DND-41 (cell line): ENCODE data around the gene CLDN6.
A peak's percentile ranks its signal among the peaks of the same experiment; 100 is the strongest.
"Not testable (repeated sequence)": the region's sequence is repeated elsewhere in the genome, so short reads cannot be mapped to it uniquely, and the experiment has no call there.

Experiments
- ATAC-seq: fragments of 200-7000 bp; cut with Tn5 transposase; 3 replicates; pipeline ENCODE4 v1.9.1; 2021; ENCODE audit warnings: low read depth; ENCODE audit not compliant: insufficient read depth
- DNase-seq: peaks from one replicate; pipeline ENCODE4 v3.0.0-alpha.2; 2020
- H2AFZ ChIP-seq: 2 replicates; pipeline ENCODE4 v1.6.0; 2012; ENCODE audit warnings: low read depth, low read length
- H3K27ac ChIP-seq: 2 replicates; pipeline ENCODE4 v1.5.1; 2012; ENCODE audit warnings: low read length, inconsistent platforms
- H3K27me3 ChIP-seq: fragments of 200-600 bp; sonication (generic); 2 replicates; pipeline ENCODE4 v1.6.0; 2012; ENCODE audit warnings: low read length, mild to moderate bottlenecking, inconsistent platforms; ENCODE audit not compliant: insufficient read depth, poor library complexity
- H3K36me3 ChIP-seq: 2 replicates; pipeline ENCODE4 v1.5.1; 2012; ENCODE audit warnings: low read length, inconsistent platforms; ENCODE audit not compliant: insufficient read depth
- H3K4me1 ChIP-seq: 2 replicates; pipeline ENCODE4 v1.5.1; 2012; ENCODE audit warnings: mild to moderate bottlenecking, low read length; ENCODE audit not compliant: insufficient read depth
- H3K4me2 ChIP-seq: 2 replicates; pipeline ENCODE4 v1.6.0; 2012; ENCODE audit warnings: mild to moderate bottlenecking, moderate library complexity, low read length, inconsistent platforms; ENCODE audit not compliant: insufficient read depth
- H3K4me3 ChIP-seq, 2 experiments: fragments of 200-600 bp in 1 of 2; shearing (Covaris generic) in 1 of 2; 2 replicates each; pipeline ENCODE4 v1.5.1; 2012 to 2016; ENCODE audit warnings: inconsistent platforms in 2 of 2, low read length in 2 of 2, mild to moderate bottlenecking in 2 of 2, low read depth in 1 of 2, moderate library complexity in 1 of 2
- H3K79me2 ChIP-seq: 2 replicates; pipeline ENCODE4 v1.6.0; 2012; ENCODE audit warnings: low read length, inconsistent platforms; ENCODE audit not compliant: insufficient read depth
- H3K9ac ChIP-seq: 2 replicates; pipeline ENCODE4 v1.6.0; 2012; ENCODE audit warnings: low read depth, mild to moderate bottlenecking, inconsistent platforms, low read length, moderate library complexity
- H3K9me3 ChIP-seq: 2 replicates; pipeline ENCODE4 v1.5.1; 2012; ENCODE audit warnings: low read length, moderate library complexity, mild to moderate bottlenecking, inconsistent platforms; ENCODE audit not compliant: insufficient read depth, severe bottlenecking
- H4K20me1 ChIP-seq: 2 replicates; pipeline ENCODE4 v1.6.0; 2012; ENCODE audit warnings: low read length; ENCODE audit not compliant: insufficient read depth
- EZH2 ChIP-seq: IDR thresholded peaks from 3 replicates; pipeline ENCODE4 v1.6.1; 2012; ENCODE audit warnings: borderline replicate concordance, low read depth, mild to moderate bottlenecking, moderate library complexity, low read length, inconsistent platforms; ENCODE audit not compliant: severe bottlenecking
- TF ChIP-seq, protein P1 (sequence below): IDR thresholded peaks from 2 replicates; pipeline ENCODE4 v1.5.1; 2012; ENCODE audit warnings: borderline replicate concordance, low read length, moderate library complexity, mild to moderate bottlenecking; ENCODE audit not compliant: poor library complexity, severe bottlenecking; ENCODE audit errors: extremely low read depth

CLDN6 gene

DNA sequence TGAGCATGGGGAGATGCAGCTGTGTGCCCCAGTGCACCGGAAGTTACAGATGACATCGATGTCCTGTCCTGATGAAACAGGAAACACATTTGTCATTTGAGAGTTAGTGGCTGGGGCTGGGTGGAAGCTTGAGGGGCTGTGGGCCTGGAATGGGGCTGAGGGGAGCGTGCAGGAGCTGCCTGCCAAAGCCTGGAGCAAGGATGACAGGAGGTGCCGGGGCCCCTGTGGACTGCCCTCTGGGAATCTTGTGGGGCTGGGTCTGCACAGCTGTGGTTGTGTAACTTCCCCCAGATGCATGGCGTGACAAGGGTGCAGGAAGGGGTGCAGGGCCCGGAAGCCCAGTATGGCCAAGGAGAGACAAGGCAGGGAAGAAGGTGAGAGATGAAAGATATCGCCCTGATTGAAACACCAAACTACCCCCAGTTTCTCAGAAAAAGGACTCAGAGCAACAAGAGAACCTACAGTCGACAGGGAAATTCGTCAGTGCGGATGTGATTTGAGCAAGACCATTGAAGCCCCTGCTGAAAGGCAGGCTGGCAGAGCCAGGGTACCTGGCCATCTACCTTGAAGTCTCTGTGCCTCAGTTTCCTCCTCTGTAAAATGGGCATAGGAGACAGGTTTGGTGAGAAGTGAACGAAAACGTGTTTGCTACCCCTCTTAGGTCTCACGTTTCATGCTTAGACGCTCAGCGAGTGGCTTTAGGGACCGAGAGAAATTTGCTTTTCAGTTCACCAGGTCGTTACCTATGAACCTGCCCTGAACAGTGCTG, 37.2 kb upstream of the CLDN6 start:
- no peak overlapping the region for H3K4me2 ChIP-seq
- TF ChIP-seq, protein P1, sequence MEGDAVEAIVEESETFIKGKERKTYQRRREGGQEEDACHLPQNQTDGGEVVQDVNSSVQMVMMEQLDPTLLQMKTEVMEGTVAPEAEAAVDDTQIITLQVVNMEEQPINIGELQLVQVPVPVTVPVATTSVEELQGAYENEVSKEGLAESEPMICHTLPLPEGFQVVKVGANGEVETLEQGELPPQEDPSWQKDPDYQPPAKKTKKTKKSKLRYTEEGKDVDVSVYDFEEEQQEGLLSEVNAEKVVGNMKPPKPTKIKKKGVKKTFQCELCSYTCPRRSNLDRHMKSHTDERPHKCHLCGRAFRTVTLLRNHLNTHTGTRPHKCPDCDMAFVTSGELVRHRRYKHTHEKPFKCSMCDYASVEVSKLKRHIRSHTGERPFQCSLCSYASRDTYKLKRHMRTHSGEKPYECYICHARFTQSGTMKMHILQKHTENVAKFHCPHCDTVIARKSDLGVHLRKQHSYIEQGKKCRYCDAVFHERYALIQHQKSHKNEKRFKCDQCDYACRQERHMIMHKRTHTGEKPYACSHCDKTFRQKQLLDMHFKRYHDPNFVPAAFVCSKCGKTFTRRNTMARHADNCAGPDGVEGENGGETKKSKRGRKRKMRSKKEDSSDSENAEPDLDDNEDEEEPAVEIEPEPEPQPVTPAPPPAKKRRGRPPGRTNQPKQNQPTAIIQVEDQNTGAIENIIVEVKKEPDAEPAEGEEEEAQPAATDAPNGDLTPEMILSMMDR, result no peak
- no peak for TF ChIP-seq EZH2
- no peak for DNase-seq

DNA sequence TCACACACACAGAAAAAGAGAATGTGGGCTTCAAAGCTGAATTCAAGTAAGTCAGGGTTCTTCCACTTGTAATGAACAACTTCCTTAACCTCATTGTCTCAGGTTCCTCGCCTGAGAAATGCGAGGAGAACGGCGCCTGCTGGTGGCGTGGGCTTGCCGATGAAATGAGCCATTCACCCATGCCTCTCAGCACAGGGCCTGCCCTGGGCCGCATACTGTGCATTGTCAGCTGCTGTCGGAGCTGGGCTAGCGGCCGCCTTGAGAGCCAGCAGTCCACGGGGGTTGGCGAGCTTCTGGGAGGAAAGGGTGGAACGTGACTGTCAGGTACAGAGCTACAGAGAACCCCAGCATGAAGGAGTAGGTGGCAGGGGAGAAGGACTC, 35.3 kb upstream of the CLDN6 start:
- DNase-seq, ATAC-seq, H2AFZ ChIP-seq, H3K4me3 ChIP-seq, H3K9me3 ChIP-seq, H3K4me2 ChIP-seq, H3K27me3 ChIP-seq: not testable (repeated sequence)
- H3K36me3 ChIP-seq, result peaks cover 35% of the 10 kb centered on the region
- peak overlapping the region; percentile 18; the same call in 1 of the 2 replicates for H3K9ac ChIP-seq
- peaks cover 15% of the 10 kb centered on the region for H3K79me2 ChIP-seq
- peaks cover 24% of the 10 kb centered on the region for H3K4me1 ChIP-seq
- peak overlapping the region; percentile 72 for H3K27ac ChIP-seq
- peaks cover 15% of the 10 kb centered on the region; the same call in 1 of the 2 replicates for H4K20me1 ChIP-seq
- TF ChIP-seq, protein P1, result peak; percentile 18

More for the DNA sequence above, 37.2 kb upstream of the CLDN6 start:
- H2AFZ ChIP-seq, result no peak overlapping the region
- no peaks in the 10 kb centered on the region for H3K9me3 ChIP-seq
- H3K4me3 ChIP-seq, result no peak overlapping the region
- H3K27me3 ChIP-seq, result no peaks in the 10 kb centered on the region
- H3K4me1 ChIP-seq, result peaks cover 36% of the 10 kb centered on the region
- H3K27ac ChIP-seq, result no peak overlapping the region
- peaks cover 15% of the 10 kb centered on the region; the same call in 1 of the 2 replicates for H4K20me1 ChIP-seq
- H3K9ac ChIP-seq, result no peak overlapping the region
- ATAC-seq, result no peak
- H3K36me3 ChIP-seq, result peaks cover 37% of the 10 kb centered on the region
- H3K79me2 ChIP-seq, result peaks cover 23% of the 10 kb centered on the region

DNA sequence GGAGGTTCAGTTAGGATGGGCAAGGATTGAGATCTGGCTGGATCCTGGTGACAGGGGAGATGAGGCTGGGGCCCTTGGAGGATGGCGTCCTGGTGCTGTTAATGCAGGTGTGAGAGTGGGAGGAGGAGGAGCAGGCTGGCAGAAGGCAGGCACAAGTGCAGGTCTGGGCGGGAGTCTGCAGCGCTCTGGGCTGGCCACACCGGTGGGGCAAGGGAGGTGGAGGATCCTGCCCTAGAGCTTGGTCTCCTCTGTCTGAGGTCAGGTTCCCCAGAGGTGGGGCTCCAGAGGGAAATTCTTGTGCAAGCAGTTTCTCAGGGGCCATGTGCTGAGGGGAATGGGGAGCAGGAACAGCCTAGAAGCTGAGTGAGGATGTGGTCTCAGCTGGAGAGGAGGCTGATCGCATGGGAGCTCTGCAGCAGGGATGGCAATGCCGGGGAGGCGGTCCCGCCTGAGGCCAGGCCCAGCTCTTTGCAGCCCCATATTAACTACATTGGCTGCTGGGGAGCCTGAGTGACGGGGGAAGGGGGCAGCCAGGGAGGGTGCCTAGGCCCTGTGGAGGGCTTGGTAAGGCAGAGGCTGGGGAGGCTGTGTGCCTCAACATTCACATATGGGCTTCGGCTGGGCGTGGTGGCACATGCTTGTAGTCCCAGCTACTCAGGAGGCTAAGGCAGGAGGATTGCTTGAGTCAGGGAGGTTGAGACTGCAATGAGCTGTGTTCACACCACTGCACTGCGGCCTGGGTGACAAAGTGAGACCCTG, 34.8 kb upstream of the CLDN6 start:
- Histone ChIP-seq H3K27ac (peak overlapping the region; percentile 72), H3K4me1 (peaks cover 19% of the 10 kb centered on the region), H4K20me1 (peaks cover 14% of the 10 kb centered on the region; the same call in 1 of the 2 replicates), H3K36me3 (peaks cover 32% of the 10 kb centered on the region), H3K9ac (peak overlapping the region; percentile 18; the same call in 1 of the 2 replicates)
- peak; percentile 89 for ATAC-seq
- peak; percentile 76 for DNase-seq
- H3K4me2 ChIP-seq, H3K4me3 ChIP-seq, H3K79me2 ChIP-seq, H2AFZ ChIP-seq, H3K9me3 ChIP-seq, H3K27me3 ChIP-seq: not testable (repeated sequence)

DNA sequence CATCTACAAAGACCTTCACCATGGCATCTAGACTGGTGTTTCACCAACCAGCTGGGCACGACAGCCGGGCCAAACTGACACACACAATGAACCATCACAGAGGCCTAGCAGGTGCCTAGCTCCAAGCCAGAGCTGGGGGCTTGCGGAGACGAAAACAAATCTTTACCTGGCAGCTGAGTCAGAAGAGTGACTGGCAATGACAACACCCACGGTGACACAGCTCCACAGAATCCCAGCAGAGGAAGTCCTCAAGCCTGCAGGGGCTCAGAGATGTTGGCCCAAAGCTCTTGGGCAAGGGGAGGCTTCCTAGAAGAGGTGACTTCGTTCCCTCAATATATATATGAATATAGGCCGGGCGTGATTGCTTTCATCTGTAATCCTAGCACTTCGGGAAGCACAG, 33.5 kb upstream of the CLDN6 start:
- no peak overlapping the region for H3K4me2 ChIP-seq
- ATAC-seq (no peak), DNase-seq (no peak)
- peaks cover 4% of the 10 kb centered on the region; the same call in 1 of the 2 replicates for H4K20me1 ChIP-seq
- no peaks in the 10 kb centered on the region for H3K27me3 ChIP-seq
- H3K9me3 ChIP-seq, result no peaks in the 10 kb centered on the region
- no peaks in the 10 kb centered on the region for H3K79me2 ChIP-seq
- no peak overlapping the region for H2AFZ ChIP-seq
- H3K4me3 ChIP-seq, result no peak overlapping the region
- H3K36me3 ChIP-seq, result peaks cover 20% of the 10 kb centered on the region
- TF ChIP-seq, protein P1, result no peak
- no peak for TF ChIP-seq EZH2
- H3K27ac ChIP-seq, result no peak overlapping the region
- H3K9ac ChIP-seq, result no peak overlapping the region
- peaks cover 8% of the 10 kb centered on the region for H3K4me1 ChIP-seq
